GM18511 (cell line): Measurements from ENCODE around the gene SPIRE2.
"Not testable (repeated sequence)": the region's sequence is repeated elsewhere in the genome, so short reads cannot be mapped to it uniquely, and the experiment has no call there.

Experiments
- ATAC-seq: cut with Tn5 transposase; IDR thresholded peaks from one replicate; pipeline ENCODE4 v1.9.1; 2021; ENCODE audit warnings: mild to moderate bottlenecking, moderate library complexity; ENCODE audit not compliant: unreplicated experiment

SPIRE2 gene

GRCh38 chr16:89828199-89828869 is at the start of gene SPIRE2:
SPIRE2 (plus strand) TSS chr16:89828475; CDS start chr16:89828551, 76 bp downstream.
- ATAC-seq, result no peak

- no peak for ATAC-seq
These were observed 48.9 kb upstream of the SPIRE2 start for GRCh38 chr16:89779231-89779908.

- no peak for ATAC-seq
These were observed 48.4 kb upstream of the SPIRE2 start for GRCh38 chr16:89779909-89780305.

- no peak for ATAC-seq
These were observed 45.8 kb upstream of the SPIRE2 start for GRCh38 chr16:89782489-89782888.

- ATAC-seq, result not testable (repeated sequence)
These were observed 44.3 kb upstream of the SPIRE2 start for GRCh38 chr16:89783952-89784351.

GRCh38 chr16:89784406-89784805 is 43.9 kb upstream of the SPIRE2 start:
- no peak for ATAC-seq

- no peak for ATAC-seq
These were observed 42.6 kb upstream of the SPIRE2 start for GRCh38 chr16:89785523-89786155.

GRCh38 chr16:89786474-89787364 is 41.6 kb upstream of the SPIRE2 start:
- no peak for ATAC-seq

GRCh38 chr16:89787365-89787805 is 40.9 kb upstream of the SPIRE2 start:
- ATAC-seq, result no peak

GRCh38 chr16:89791278-89791995 is 36.8 kb upstream of the SPIRE2 start:
- no peak for ATAC-seq

- not testable (repeated sequence) for ATAC-seq
These were observed 35.2 kb upstream of the SPIRE2 start for GRCh38 chr16:89793092-89793491.

GRCh38 chr16:89793955-89794354 is 34.3 kb upstream of the SPIRE2 start:
- no peak for ATAC-seq

- no peak for ATAC-seq
These were observed 32.6 kb upstream of the SPIRE2 start for GRCh38 chr16:89795676-89796075.

- ATAC-seq, result no peak
These were observed 32.2 kb upstream of the SPIRE2 start for GRCh38 chr16:89796104-89796503.

- ATAC-seq, result no peak
These were observed 30.1 kb upstream of the SPIRE2 start for GRCh38 chr16:89798126-89798525.

GRCh38 chr16:89798832-89799370 is 29.4 kb upstream of the SPIRE2 start:
- ATAC-seq, result no peak

- ATAC-seq, result no peak
These were observed 26.5 kb upstream of the SPIRE2 start for GRCh38 chr16:89801800-89802199.

- no peak for ATAC-seq
These were observed 23.0 kb upstream of the SPIRE2 start for GRCh38 chr16:89805136-89805905.

GRCh38 chr16:89806589-89807193 is 21.6 kb upstream of the SPIRE2 start:
- ATAC-seq, result not testable (repeated sequence)
